ENCODE data around the gene CTNNA2. TPM values are rescaled to one million over a fixed set of nuclear protein-coding genes. Genes with fewer than 3 reads are reported as not detected.
"Not testable (repeated sequence)": the region's sequence is repeated elsewhere in the genome, so short reads cannot be mapped to it uniquely, and the experiment has no call there.

Gene CTNNA2
- polyA plus RNA-seq, 1 of the 3 experiments (the other 2 are of a cell fraction) = 0.30 TPM

DNA sequence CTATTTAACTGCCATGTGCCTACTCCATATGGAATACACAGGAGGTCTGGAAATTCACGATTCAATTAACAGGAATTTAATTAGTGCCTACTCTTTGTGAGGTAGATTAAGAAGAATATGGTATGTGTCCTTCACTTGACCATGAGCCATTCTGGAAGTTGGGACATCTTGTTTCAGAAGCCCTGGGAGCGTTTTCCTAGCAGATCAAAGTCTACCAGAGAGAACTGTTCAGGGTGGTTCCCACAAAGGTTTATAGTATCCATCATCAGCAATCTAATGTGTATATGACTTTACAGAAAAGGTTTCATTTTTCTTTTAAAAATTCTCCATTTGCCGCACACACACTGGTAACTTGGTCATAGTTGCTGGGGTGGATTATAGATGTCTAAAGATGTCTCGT lies 632.6 kb downstream of the CTNNA2 start:
- no peaks in the 10 kb centered on the region for H3K9me2 ChIP-seq
- no peak overlapping the region for H2AFZ ChIP-seq (ENCODE audit: low read depth)
- H3K9me3 ChIP-seq = no peaks in the 10 kb centered on the region
- H4K20me1 ChIP-seq (ENCODE audit: insufficient read depth) = no peaks in the 10 kb centered on the region
- 38% methylated on average over 4 of the region's 4 CpGs for WGBS (ENCODE audit: low lambda C conversion rate)
- DNase-seq = no peak
- no peaks in the 10 kb centered on the region for H3F3A ChIP-seq (replicated peaks; ENCODE audit: insufficient read depth)
- H3K4me1 ChIP-seq (ENCODE audit: control insufficient read depth in 1 of 2, insufficient read depth in 2 of 2, low read depth in 1 of 2, low read length in 1 of 2) = no peaks in the 10 kb centered on the region; a peak in 1 of 4 replicates
- H3K4me2 ChIP-seq = no peak overlapping the region
- ChIA-PET POLR2A (no interaction called here), CTCF (interaction anchor here (0.9 kb wide), 1 partner anchor 21 kb away, joined by 4 read pairs; no protein-coding TSS in a partner anchor)
- TF ChIP-seq IRF3 (IDR thresholded peaks at IDR 0.05; ENCODE audit: low read depth, low read length) (no peak), PBX3 (IDR thresholded peaks at IDR 0.05) (no peak), NRF1 (IDR thresholded peaks at IDR 0.05; ENCODE audit: low read depth, low read length) (no peak), ELF1 (IDR thresholded peaks at IDR 0.05) (no peak), SMC3 (IDR thresholded peaks at IDR 0.05; ENCODE audit: low read depth, low read length) (no peak), TAF1 (IDR thresholded peaks at IDR 0.05; ENCODE audit: borderline replicate concordance, low read depth, low read length) (no peak), RCOR1 (IDR thresholded peaks at IDR 0.05; ENCODE audit: low read length) (no peak), FOSL2 (IDR thresholded peaks at IDR 0.05; ENCODE audit: borderline replicate concordance, low read depth) (no peak), JUND (IDR thresholded peaks at IDR 0.05) (no peak), MAX (IDR thresholded peaks at IDR 0.05; ENCODE audit: low read depth) (no peak), YY1 (IDR thresholded peaks at IDR 0.05; ENCODE audit: low read depth) (no peak), CHD2 (IDR thresholded peaks at IDR 0.05; ENCODE audit: low read length, partially characterized antibody) (no peak), GABPA (IDR thresholded peaks at IDR 0.05; ENCODE audit: low read depth) (no peak), MEF2A (IDR thresholded peaks at IDR 0.05; ENCODE audit: borderline replicate concordance, low read depth) (no peak), TEAD4 (IDR thresholded peaks at IDR 0.05; ENCODE audit: borderline replicate concordance, insufficient read depth) (no peak), RAD21 (IDR thresholded peaks at IDR 0.05; ENCODE audit: low read length) (no peak), FOXM1 (IDR thresholded peaks at IDR 0.05; ENCODE audit: low read depth) (no peak), USF2 (IDR thresholded peaks at IDR 0.05; ENCODE audit: borderline replicate concordance, low read depth, low read length) (no peak), RXRA (IDR thresholded peaks at IDR 0.05; ENCODE audit: borderline replicate concordance, low read depth) (no peak)
- peak overlapping the region in 1 of 2 experiments; percentile 16; a peak in 1 of 4 replicates for H3K27ac ChIP-seq (ENCODE audit: low read depth in 2 of 2, low read length in 1 of 2)
- no peaks in the 10 kb centered on the region for H3K79me2 ChIP-seq (ENCODE audit: insufficient read depth)
- H3K36me3 ChIP-seq (replicated peaks in 1 of 2; ENCODE audit: control insufficient read depth in 1 of 2, insufficient read depth in 2 of 2, low read length in 1 of 2) = no peaks in the 10 kb centered on the region
- no peaks in the 10 kb centered on the region for H3K27me3 ChIP-seq (ENCODE audit: insufficient read depth)
- no peak overlapping the region for H3K9ac ChIP-seq
- no peak overlapping the region for H3K4me3 ChIP-seq (ENCODE audit: low read depth in 2 of 2, low read length in 1 of 2)

DNA sequence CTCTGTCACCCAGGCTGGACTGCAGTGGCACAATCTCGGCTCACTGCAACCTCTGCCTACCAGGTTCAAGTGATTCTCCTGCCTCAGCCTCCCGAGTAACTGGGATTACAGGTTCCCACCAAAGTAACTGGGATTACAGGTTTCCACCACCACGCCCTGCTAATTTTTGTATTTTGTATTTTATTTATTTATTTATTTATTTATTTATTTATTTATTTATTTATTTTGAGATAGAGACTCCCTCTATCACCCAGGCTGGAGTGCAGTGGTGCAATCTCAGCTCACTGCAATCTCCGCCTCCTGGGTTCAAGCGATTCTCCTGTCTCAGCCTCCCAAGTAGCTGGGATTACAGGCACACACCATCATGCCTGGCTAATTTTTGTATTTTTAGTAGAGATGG lies 633.9 kb downstream of the CTNNA2 start:
- POLR2A ChIA-PET; H3K4me3 ChIP-seq (ENCODE audit: low read depth in 2 of 2, low read length in 1 of 2); DNase-seq; H3K9ac ChIP-seq; H4K20me1 ChIP-seq (ENCODE audit: insufficient read depth); H3K79me2 ChIP-seq (ENCODE audit: insufficient read depth); H3K36me3 ChIP-seq (replicated peaks in 1 of 2; ENCODE audit: control insufficient read depth in 1 of 2, insufficient read depth in 2 of 2, low read length in 1 of 2); H3K9me2 ChIP-seq; H3K4me2 ChIP-seq; H3K27ac ChIP-seq (ENCODE audit: low read depth in 2 of 2, low read length in 1 of 2); H3F3A ChIP-seq (replicated peaks; ENCODE audit: insufficient read depth); H3K27me3 ChIP-seq (ENCODE audit: insufficient read depth); H3K9me3 ChIP-seq; CTCF ChIA-PET; H2AFZ ChIP-seq (ENCODE audit: low read depth); H3K4me1 ChIP-seq (ENCODE audit: control insufficient read depth in 1 of 2, insufficient read depth in 2 of 2, low read depth in 1 of 2, low read length in 1 of 2): not testable (repeated sequence)
- WGBS (ENCODE audit: low lambda C conversion rate) = 61% methylated on average over 5 of the region's 5 CpGs

All from SK-N-SH (cell line).